ENCODE measurements around the gene MARVELD1.

The MARVELD1 gene

GRCh38 chr10:97708976-97709946, 4.3 kb upstream of the MARVELD1 start:
- Mint-ChIP-seq H3K9me3 (no peaks in the 10 kb centered on the region), H3K4me3 (no peak overlapping the region), H3K4me1 (peaks cover 12% of the 10 kb centered on the region), H3K27ac (no peak overlapping the region), H3K36me3 (no peaks in the 10 kb centered on the region)
- DNase-seq (ENCODE audit: low spot score in 2 of 2), result no peak
- ATAC-seq, result no peak

GRCh38 chr10:97711640-97712572, 1.6 kb upstream of the MARVELD1 start:
- Mint-ChIP-seq H3K9me3 (no peaks in the 10 kb centered on the region), H3K36me3 (no peaks in the 10 kb centered on the region), H3K4me1 (peaks cover 13% of the 10 kb centered on the region), H3K4me3 (peak overlapping the region; percentile 95), H3K27ac (no peak overlapping the region)
- DNase-seq (ENCODE audit: low spot score in 2 of 2), result no peak
- no peak for ATAC-seq

GRCh38 chr10:97713826-97714400, 383 bp downstream of the MARVELD1 start:
- ATAC-seq (peak; percentile 83), DNase-seq (ENCODE audit: low spot score in 2 of 2) (peak; percentile 43 to 68)
- peak overlapping the region; percentile 95 for H3K4me3 Mint-ChIP-seq
- peaks cover 13% of the 10 kb centered on the region for H3K4me1 Mint-ChIP-seq
- no peaks in the 10 kb centered on the region for H3K36me3 Mint-ChIP-seq
- no peaks in the 10 kb centered on the region for H3K9me3 Mint-ChIP-seq
- peak overlapping the region; percentile 88 for H3K27ac Mint-ChIP-seq

DNA sequence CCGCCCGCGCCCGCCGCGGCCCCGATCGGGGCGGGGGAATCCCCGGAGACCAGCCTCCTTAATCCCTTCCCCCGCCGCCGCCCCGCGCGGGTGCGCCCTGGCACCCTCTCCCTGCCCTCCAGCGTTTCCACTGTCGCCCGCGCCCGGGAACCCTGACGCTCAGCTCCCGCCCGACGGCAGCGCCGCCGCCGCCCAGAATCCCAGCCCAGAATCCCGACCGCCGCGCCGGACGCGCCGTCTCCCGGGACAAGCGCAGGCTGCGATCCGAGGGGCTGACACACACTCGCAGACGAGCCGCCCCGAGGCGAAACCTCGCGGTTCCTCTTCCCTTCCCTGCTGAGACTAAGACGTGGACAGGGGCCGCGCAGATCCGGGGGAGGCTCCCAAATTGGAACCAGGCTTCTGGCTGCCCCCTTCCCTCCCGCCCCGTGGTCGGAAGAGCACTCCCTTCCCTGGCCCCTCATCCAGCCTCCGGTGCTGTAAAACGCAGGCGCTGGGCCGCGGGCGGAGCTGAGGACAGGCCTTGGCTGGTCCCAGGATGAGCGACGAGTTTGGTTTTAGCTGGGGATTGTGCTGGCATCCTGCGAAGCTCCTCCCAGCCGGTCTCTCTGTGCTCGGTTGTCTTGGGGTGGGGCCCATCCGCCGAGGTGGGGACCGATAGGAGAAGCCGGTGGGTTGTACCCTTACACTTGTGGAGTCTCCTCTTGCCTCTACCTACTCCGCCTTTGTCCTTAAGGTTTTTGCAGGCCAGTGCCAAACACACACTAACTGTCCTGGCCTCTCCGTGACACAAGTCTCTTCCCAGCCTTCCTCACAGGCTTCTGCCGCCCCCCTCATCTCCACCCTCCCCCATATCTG, 1.1 kb downstream of the MARVELD1 start:
- Mint-ChIP-seq H3K36me3 (no peaks in the 10 kb centered on the region), H3K27ac (peak overlapping the region; percentile 88), H3K9me3 (no peaks in the 10 kb centered on the region), H3K4me1 (peaks cover 13% of the 10 kb centered on the region), H3K4me3 (peak overlapping the region; percentile 95)
- ATAC-seq (peak; percentile 65), DNase-seq (ENCODE audit: low spot score in 2 of 2) (no peak)

GRCh38 chr10:97715259-97715874, 1.8 kb downstream of the MARVELD1 start:
- Mint-ChIP-seq H3K4me3 (peak overlapping the region; percentile 95), H3K36me3 (no peaks in the 10 kb centered on the region), H3K9me3 (no peaks in the 10 kb centered on the region), H3K27ac (no peak overlapping the region), H3K4me1 (peaks cover 13% of the 10 kb centered on the region)
- ATAC-seq, result no peak
- no peak for DNase-seq (ENCODE audit: low spot score in 2 of 2)

- no peak for ATAC-seq
Observed at GRCh38 chr10:97717627-97718026, 4.1 kb downstream of the MARVELD1 start.

GRCh38 chr10:97718178-97718577, 4.6 kb downstream of the MARVELD1 start:
- no peaks in the 10 kb centered on the region for H3K36me3 Mint-ChIP-seq
- DNase-seq (ENCODE audit: low spot score in 2 of 2), result no peak

More at GRCh38 chr10:97717627-97718026, 4.1 kb downstream of the MARVELD1 start:
- Mint-ChIP-seq H3K9me3 (no peaks in the 10 kb centered on the region), H3K4me3 (no peak overlapping the region), H3K4me1 (peaks cover 12% of the 10 kb centered on the region), H3K36me3 (no peaks in the 10 kb centered on the region), H3K27ac (peak overlapping the region; percentile 24)
- no peak for DNase-seq (ENCODE audit: low spot score in 2 of 2)

DNA sequence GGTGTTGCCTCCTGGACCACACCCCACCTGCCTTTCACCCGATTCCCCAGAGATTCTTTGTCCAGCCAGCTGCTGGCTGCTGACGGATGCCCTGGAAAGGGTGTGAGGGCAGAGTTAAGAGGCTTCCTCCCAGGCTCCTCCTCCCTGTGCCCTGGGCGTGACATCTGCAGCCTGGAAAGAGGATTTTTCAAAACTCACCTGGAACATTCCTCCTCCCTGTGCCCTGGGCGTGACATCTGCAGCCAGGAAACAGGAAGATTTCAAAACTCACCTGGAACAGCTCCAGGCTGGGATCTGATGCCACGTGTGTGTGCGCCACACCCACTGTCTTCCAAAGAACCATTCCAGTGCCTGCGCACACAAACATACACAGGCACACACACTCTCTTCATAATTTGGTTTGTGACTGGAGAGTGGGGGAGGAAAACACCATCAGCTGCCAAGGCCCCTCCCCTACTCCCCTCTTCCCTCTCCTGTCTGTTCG, 5.2 kb downstream of the MARVELD1 start:
- H3K4me3 Mint-ChIP-seq, result no peak overlapping the region
- no peaks in the 10 kb centered on the region for H3K36me3 Mint-ChIP-seq
- DNase-seq (ENCODE audit: low spot score in 2 of 2) (no peak), ATAC-seq (no peak)
- H3K27ac Mint-ChIP-seq, result no peak overlapping the region
- H3K4me1 Mint-ChIP-seq, result peaks cover 6% of the 10 kb centered on the region
- H3K9me3 Mint-ChIP-seq, result no peaks in the 10 kb centered on the region

More at GRCh38 chr10:97718178-97718577, 4.6 kb downstream of the MARVELD1 start:
- ATAC-seq, result no peak
- no peak overlapping the region for H3K4me3 Mint-ChIP-seq
- H3K4me1 Mint-ChIP-seq, result peaks cover 7% of the 10 kb centered on the region
- peak overlapping the region; percentile 24 for H3K27ac Mint-ChIP-seq
- no peaks in the 10 kb centered on the region for H3K9me3 Mint-ChIP-seq

- Mint-ChIP-seq H3K4me1 (no peaks in the 10 kb centered on the region), H3K9me3 (no peaks in the 10 kb centered on the region), H3K36me3 (no peaks in the 10 kb centered on the region), H3K4me3 (no peak overlapping the region), H3K27ac (no peak overlapping the region)
- DNase-seq (ENCODE audit: low spot score in 2 of 2) (no peak), ATAC-seq (no peak)
Observed at GRCh38 chr10:97719602-97720001, 6.1 kb downstream of the MARVELD1 start.

- no peak for DNase-seq (ENCODE audit: low spot score in 2 of 2)
- Mint-ChIP-seq H3K4me3 (no peak overlapping the region), H3K36me3 (no peaks in the 10 kb centered on the region), H3K4me1 (peaks cover 6% of the 10 kb centered on the region), H3K27ac (no peak overlapping the region), H3K9me3 (no peaks in the 10 kb centered on the region)
- no peak for ATAC-seq
Observed at GRCh38 chr10:97721871-97722780, 8.6 kb downstream of the MARVELD1 start.

GRCh38 chr10:97723001-97723400, 9.5 kb downstream of the MARVELD1 start:
- ATAC-seq, result no peak
- Mint-ChIP-seq H3K9me3 (no peaks in the 10 kb centered on the region), H3K36me3 (no peaks in the 10 kb centered on the region), H3K4me3 (no peak overlapping the region), H3K4me1 (peaks cover 6% of the 10 kb centered on the region), H3K27ac (no peak overlapping the region)
- no peak for DNase-seq (ENCODE audit: low spot score in 2 of 2)

DNA sequence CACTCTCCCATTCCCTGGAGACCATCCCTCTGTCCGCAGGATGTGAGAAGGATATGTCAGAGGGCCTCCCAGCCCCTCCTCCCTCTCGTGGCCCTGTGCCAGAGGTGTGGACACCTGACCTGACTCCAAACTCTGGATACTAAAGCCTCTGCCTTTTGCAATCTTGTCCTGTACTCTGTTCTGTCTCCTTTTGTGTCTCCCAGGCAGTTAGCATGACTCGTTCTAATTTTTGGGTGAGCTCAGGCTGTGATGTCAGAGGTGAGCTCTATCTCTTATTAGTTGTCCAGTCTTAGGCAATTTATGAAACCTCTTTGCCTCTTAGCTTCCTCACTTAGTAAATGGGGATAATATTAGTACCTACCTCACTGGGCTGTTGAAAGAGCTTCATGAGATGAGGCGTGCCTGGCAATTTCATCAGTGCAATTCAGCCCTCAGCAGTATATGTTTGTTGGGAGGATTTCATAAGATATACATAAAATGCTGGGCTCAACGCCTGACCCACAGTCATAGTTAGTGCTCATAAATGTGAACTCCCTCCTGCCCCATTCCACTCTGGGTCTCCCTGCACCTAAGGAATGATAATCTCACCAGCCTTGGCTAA, 10.9 kb downstream of the MARVELD1 start:
- H3K36me3 Mint-ChIP-seq, result no peaks in the 10 kb centered on the region
- no peak overlapping the region for H3K27ac Mint-ChIP-seq
- no peak for ATAC-seq
- DNase-seq (ENCODE audit: low spot score in 2 of 2), result no peak
- H3K9me3 Mint-ChIP-seq, result no peaks in the 10 kb centered on the region
- peaks cover 6% of the 10 kb centered on the region for H3K4me1 Mint-ChIP-seq
- H3K4me3 Mint-ChIP-seq, result no peak overlapping the region

Measured in stimulated activated effector memory CD8-positive, alpha-beta T cell treated with anti-CD3 and anti-CD28 coated beads, Interleukin-12 subunit alpha, Interleukin-12 subunit beta, amount 100 ng/mL, for 72 hours (primary cell).